ENCODE results near the gene PIGS.
"Not testable (repeated sequence)": the region's sequence is repeated elsewhere in the genome, so short reads cannot be mapped to it uniquely, and the experiment has no call there.

PIGS gene

GRCh38 chr17:28571361-28572122 lies at the start of gene PIGS:
Gene PIGS (minus strand): TSS chr17:28571524. CDS start chr17:28571496, 28 bp downstream.
- FAIRE-seq: no peak

- no peak for FAIRE-seq
These were observed 48.7 kb upstream of the PIGS start for GRCh38 chr17:28620010-28620409.

DNA sequence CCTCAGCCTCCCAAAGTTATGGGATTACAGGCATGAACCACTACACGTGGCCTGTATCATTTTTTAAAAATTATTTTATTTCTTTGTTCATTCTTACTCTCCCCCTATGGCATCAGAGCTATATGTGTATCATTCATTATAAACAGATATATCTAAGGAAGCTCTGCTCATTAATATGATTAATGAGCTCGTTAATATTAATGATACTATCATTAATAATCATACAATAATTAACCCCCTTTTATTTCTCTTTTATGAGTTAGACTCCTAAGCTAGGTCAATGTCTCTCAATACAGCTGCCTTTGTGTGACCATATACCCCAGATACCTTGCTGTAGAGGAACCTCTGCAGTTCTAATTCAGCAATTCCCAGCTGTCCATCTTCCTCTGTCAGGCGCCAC lies 47.1 kb upstream of the PIGS start:
- no peak for FAIRE-seq

DNA sequence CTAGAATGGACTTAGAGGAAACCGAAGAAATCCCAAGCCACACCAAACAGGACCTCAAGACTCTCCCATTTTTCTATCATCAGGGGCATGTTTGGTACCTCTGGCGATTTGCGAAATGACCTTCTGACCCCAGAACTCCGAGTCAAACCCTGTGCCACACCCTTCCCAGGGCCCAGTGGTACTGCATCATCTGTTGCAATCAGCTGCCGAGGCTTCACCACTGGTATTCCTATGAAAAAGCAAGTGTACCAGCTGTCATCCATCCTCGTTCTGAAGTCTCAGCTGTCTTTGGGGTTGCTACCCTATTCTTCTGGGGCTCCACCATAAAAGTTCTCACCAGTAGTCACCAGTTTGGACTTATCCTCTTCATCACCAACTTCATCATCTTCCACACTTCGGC lies 45.0 kb upstream of the PIGS start:
- FAIRE-seq: no peak

DNA sequence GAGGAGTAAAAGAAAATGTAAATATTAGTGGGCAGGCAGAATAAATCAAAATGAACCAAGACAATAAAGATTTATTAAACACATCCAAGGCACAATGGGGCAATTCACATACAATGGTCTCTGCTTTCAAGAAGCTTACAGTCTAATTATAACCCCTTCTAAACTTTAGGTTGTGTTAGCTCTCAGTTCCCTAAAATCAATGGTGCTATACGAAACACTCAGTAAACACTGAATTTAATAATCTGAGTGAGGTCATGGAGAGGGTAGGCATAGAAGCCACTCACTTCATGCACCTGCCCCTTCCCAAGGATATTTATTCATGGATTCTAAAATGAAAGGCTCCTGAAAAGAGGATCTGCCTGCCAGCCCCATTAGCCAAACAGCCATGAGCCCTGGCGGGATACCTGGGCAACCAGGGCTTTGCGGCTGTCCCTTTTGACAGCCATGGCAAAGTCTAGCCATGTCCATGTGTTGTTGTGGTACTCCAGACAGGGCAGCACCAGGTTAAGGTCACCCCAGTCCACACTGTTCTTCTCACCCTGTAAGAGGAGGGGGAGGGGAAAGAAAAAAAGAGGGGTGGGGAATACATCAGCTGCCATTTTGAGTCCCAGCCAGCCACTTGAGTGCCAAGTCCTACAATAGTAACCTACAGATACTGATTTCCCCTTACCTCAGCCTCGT lies 44.1 kb upstream of the PIGS start:
- no peak for FAIRE-seq

- no peak for FAIRE-seq
These were observed 42.6 kb upstream of the PIGS start, which contains the start of gene RSKR for GRCh38 chr17:28613931-28614381. Gene RSKR (minus strand): TSS chr17:28614185. CDS start chr17:28614161, 24 bp downstream.

DNA sequence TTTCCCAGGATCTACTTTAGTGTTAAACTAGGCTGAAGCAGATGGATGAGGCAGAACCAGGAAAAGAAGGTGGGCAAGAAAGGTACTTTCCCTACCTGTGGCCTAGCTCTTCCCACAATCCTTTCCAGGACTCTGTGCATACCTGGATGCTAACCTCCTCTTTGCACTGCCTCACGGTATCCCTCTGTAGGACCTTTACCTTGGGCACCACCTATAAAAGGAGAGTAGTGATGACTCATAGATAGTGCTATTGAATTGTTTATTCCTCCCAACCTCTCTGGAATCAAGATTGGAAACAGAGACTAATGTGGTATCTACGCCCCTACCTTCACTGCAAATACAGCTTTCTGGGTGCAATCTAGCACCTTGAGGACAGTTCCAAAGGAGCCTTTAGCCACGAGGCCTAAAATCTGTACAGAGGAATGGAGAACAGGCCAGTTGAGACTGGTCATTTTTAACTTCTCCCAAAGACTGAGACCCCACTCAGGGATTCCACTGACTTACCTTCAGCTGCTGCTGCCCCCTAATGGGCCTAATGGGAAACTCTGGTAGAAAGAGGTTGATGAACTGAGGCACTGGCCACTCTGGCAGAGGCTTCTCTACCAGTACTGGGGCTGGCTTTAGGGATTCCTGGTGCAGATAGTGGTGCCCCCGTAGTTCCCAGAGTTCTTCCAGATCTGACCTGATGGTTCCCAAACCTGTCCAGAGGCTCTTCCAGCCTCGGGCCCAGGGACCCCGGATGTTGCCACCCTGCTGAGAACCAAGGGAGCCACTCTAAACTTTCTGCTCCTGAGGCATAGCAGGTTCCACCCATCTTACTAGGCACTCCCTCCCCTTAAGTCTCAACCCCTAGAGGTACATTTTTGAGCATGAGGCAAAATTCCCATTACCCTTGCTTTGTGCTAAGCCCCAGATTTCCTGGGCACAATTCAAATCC lies 41.9 kb upstream of the PIGS start:
- no peak for FAIRE-seq

DNA sequence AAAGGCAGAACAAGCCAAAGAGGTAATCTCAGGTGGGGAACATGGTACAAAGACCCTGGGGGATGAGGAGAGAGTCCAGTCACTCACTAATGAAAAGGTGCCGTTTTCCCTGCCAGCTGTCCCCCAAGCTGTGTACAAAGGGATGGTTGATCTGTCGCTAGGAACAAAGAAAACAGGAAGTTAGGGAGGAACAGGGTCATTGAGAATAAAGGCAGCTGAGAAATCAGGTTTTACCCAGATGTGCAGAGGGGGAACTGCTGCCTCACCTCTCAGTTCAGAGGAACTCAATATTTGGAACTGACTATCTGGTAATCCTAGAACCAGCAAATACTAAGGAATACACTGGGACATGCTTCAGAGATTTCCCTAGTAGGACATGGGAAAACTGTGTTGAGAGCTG lies 41.2 kb upstream of the PIGS start:
- no peak for FAIRE-seq

DNA sequence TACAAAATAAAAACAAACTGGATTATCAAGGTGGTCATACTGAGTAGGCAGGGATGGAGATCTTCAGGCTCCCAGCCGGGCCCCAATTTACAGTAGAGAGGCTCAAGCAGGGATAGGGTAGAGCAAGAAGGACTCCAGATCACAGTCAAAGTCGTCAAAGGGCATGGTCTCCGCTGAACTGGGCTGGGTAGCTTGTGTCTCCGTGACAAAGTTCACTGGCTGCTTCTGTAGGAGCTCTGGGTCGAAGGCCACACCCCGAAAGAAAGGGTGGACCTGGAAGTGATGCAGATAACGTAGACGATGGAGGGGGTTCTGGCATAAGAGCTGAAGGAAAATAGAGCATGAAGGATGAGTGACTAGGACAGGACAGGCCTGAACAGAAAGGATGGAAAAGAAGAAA lies 39.1 kb upstream of the PIGS start:
- no peak for FAIRE-seq

GRCh38 chr17:28604031-28604430 lies 32.7 kb upstream of the PIGS start:
- FAIRE-seq: not testable (repeated sequence)

- no peak for FAIRE-seq
These were observed 28.2 kb upstream of the PIGS start for GRCh38 chr17:28599311-28600184.

- peak; percentile 11 for FAIRE-seq
These were observed 27.5 kb upstream of the PIGS start, which contains the start of gene SPAG5 for GRCh38 chr17:28598799-28599310. Gene SPAG5 (minus strand): TSS chr17:28599025. CDS start chr17:28598946, 79 bp downstream.

GRCh38 chr17:28598389-28598788 lies 27.1 kb upstream of the PIGS start:
- no peak for FAIRE-seq

DNA sequence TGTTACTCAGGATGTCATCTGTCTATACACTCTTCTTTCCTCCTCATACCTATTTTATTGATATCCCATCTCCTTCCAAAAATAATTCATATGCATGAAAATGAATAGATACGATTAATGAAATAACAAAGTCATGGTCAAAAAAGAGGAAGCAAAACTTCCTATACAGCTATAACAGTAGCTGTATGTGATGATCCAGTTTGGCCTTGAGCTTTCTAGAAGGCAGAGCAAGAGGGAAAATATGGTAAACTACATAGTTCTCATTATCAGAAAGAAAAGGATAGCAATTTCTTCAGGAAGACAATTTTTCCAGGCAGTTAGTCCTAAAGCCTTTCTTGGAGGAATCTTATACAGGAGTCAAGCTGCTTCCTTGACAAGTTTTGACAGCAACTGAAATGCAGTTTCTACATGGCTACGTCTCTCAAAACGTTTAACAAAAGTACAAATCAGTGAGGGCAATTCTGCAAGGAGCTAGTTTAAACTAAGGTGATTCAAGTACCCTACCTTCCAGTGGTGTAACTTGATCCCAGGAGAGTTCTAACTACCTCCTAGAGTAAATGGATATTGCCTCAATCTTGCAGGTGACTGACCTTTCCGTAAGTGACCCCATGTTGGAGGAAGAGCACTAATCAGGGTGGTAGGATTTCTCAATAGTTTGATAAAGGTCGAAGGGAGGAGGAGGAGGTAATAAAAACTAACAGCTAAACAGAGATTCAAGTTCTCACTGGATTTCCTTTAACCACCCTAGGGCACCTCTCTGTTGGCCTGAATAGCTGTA lies 26.5 kb upstream of the PIGS start:
- FAIRE-seq: no peak

DNA sequence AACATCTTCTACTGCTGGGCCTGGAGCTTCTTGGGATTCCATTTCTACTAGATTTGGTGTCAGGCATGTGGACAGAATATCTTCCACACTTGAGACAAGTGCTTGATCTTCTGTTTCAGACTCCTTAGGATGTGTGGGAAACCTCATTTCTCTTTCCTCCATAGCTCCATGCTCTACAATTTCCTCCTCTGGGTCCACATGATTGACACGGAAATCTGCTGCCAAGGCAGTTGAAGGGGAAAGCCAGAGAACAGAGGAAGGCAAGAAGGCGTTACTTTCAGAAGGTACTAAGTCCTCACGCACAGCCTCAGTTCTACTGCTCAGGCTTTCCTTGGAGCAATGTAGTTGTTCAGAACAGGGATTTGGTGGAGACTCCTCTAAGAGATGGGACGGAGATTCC lies 20.9 kb upstream of the PIGS start:
- no peak for FAIRE-seq

- FAIRE-seq: no peak
These were observed 14.5 kb upstream of the PIGS start for GRCh38 chr17:28585851-28586250.

DNA sequence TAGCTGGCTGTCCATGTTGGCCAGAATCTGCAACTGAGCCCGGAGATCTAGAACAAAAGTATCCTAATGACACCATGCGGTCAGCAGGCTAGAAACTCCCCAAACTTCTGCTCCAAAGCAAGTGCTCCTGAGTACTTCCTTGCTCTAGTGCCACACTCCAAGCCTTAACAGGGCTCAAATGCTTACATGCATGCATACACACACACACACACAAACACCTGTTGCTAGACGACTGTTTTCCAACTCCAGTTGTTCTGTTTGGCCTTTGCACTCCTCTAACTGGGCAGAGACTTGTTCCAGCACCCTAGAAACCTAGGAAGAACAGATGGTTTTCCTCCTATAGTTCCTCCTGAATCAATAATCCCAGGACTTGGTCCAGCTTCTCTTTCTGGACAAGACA lies 13.1 kb upstream of the PIGS start:
- FAIRE-seq: no peak

GRCh38 chr17:28582513-28582912 lies 11.2 kb upstream of the PIGS start:
- FAIRE-seq: no peak

DNA sequence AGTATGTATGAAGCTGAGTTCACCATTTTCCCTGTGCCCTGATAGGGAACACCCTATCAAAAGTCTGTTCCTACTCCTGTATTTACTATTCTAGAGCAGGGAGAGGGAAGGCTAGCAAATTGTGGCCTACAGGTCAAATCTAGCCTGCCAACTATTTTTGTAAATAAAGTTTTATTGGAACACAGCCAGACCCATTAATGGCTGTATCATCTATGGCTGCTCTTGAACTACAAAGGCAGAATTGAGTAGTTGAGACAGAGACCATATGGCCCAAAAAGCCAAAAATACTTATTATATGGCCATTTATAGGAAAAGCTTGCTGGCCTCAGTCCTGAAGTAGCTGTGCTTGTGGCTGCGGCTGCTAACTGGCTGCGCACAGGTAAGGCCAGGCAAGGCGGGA lies 9.6 kb upstream of the PIGS start:
- no peak for FAIRE-seq

DNA sequence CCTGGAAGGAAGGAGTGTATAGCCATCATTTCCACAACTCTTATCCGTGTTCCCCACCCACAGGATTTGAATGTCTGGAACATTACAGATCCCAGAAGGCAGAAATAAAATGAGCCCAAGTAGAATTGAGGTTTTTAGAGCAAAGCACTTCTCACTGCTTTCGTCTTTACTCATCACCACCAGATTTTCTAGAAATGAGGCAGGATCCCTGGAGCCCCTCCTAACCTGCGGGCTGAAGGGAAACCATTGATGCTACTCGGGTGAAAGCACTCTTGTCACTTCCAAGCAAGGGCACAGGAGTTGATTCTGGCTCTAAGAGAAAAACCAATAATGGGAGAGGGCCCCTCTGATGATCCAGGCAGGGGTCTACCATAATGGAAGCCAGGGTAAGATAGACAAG lies 8.2 kb upstream of the PIGS start:
- FAIRE-seq: no peak

All from A204.1 (cell line).